HEK293 (cell line): ENCODE data around the gene RRP7A.
"Not testable (repeated sequence)": the region's sequence is repeated elsewhere in the genome, so short reads cannot be mapped to it uniquely, and the experiment has no call there.

Experiments
- CTCF ChIP-seq: fragments of 450-650 bp; formaldehyde crosslinking; IDR thresholded peaks from 2 replicates; pipeline ENCODE4 v1.5.1; 2016; ENCODE audit warnings: missing biosample characterization, missing genetic modification characterization
- KLF16 ChIP-seq: fragments of 450-650 bp; formaldehyde crosslinking; IDR thresholded peaks from 2 replicates; pipeline ENCODE4 v1.5.1; 2017; ENCODE audit warnings: missing biosample characterization, missing genetic modification characterization
- PBX3 ChIP-seq: sonication (generic); formaldehyde crosslinking; IDR thresholded peaks from 2 replicates; pipeline ENCODE4 v1.8.1; 2022; ENCODE audit warnings: mild to moderate bottlenecking, moderate library complexity, missing genetic modification reagents
- PRDM10 ChIP-seq: fragments of 450-650 bp; formaldehyde crosslinking; IDR thresholded peaks from 2 replicates; pipeline ENCODE4 v1.5.1; 2016; ENCODE audit warnings: missing biosample characterization, missing genetic modification characterization
- SCRT1 ChIP-seq: fragments of 450-650 bp; formaldehyde crosslinking; IDR thresholded peaks from 2 replicates; pipeline ENCODE4 v1.5.1; 2016; ENCODE audit warnings: missing biosample characterization, missing genetic modification characterization, borderline replicate concordance
- TRIM28 ChIP-seq: IDR thresholded peaks from 2 replicates; pipeline ENCODE4 v1.6.1; 2011; ENCODE audit warnings: low read length, control low read depth, borderline replicate concordance
- TSHZ1 ChIP-seq: fragments of 450-650 bp; formaldehyde crosslinking; IDR thresholded peaks from 2 replicates; pipeline ENCODE4 v1.5.1; 2016; ENCODE audit warnings: missing biosample characterization, missing genetic modification characterization, borderline replicate concordance
- YY1 ChIP-seq: fragments of 450-650 bp; formaldehyde crosslinking; IDR thresholded peaks from 2 replicates; pipeline ENCODE4 v1.5.1; 2018; ENCODE audit warnings: missing biosample characterization, missing genetic modification characterization
- ZBTB6 ChIP-seq: fragments of 450-650 bp; formaldehyde crosslinking; IDR thresholded peaks from 2 replicates; pipeline ENCODE4 v1.5.1; 2017; ENCODE audit warnings: missing biosample characterization, missing genetic modification characterization
- ZNF324 ChIP-seq: fragments of 450-650 bp; formaldehyde crosslinking; IDR thresholded peaks from 2 replicates; pipeline ENCODE4 v1.5.1; 2016; ENCODE audit warnings: missing biosample characterization, missing genetic modification characterization
- ZNF404 ChIP-seq: fragments of 450-650 bp; formaldehyde crosslinking; IDR thresholded peaks from 2 replicates; pipeline ENCODE4 v1.5.1; 2017; ENCODE audit warnings: missing biosample characterization, missing genetic modification characterization
- ZNF621 ChIP-seq: fragments of 450-650 bp; formaldehyde crosslinking; IDR thresholded peaks from 2 replicates; pipeline ENCODE4 v1.5.1; 2017; ENCODE audit warnings: missing biosample characterization, missing genetic modification characterization
- ZNF658 ChIP-seq: fragments of 450-650 bp; formaldehyde crosslinking; IDR thresholded peaks from 2 replicates; pipeline ENCODE4; 2016; ENCODE audit warnings: missing biosample characterization, missing genetic modification characterization
- ZSCAN30 ChIP-seq: fragments of 450-650 bp; IDR thresholded peaks from 2 replicates; pipeline ENCODE4 v1.5.1; 2018; ENCODE audit warnings: missing biosample characterization, mild to moderate bottlenecking, missing genetic modification characterization, moderate library complexity

- not testable (repeated sequence) for TF ChIP-seq ZBTB6; CTCF (tag by site-specific recombination); ZSCAN30 (tag by site-specific recombination); PBX3; SCRT1 (tag by site-specific recombination); KLF16 (tag by site-specific recombination); ZNF621 (tag by site-specific recombination); TSHZ1; ZNF658 (tag by site-specific recombination); ZNF404 (tag by site-specific recombination); YY1 (tag by site-specific recombination); TRIM28; ZNF324 (tag by site-specific recombination); PRDM10 (tag by site-specific recombination)
Measured at GRCh38 chr22:42495533-42496141, 24.0 kb downstream of the RRP7A start.
